Lower lobe of right lung (tissue), 1 donor: ENCODE results near the gene TDRD5. TPM values are rescaled to one million over a fixed set of nuclear protein-coding genes. Genes with fewer than 3 reads are reported as not detected.

Source experiments
- total RNA-seq: library from RNA; stranded (reverse); fragmentation: NEBNext Ultra II Directional; extraction: Animal tissue kit (Norgen Biotek cat#: 25700); gene quantifications from one replicate; pipeline ENCODE4 v1.2.1, GENCODE V29; 2021
- donor health status: DM: no; HTN: yes; CAD: no; lungs with severe emphysema.

The TDRD5 gene
- total RNA-seq, 1 donor from 2014 or later: 0.15 TPM

Other genes starting within 250 kb of the TDRD5 start
- 0.59 TPM for gene AXDND1, start 225.9 kb upstream of the TDRD5 start, total RNA-seq
- gene NPHS2, start 15.9 kb upstream of the TDRD5 start, total RNA-seq: not detected
- not detected for gene FAM163A, start 151.5 kb downstream of the TDRD5 start, total RNA-seq